ENCODE results near the gene SOS2. TPM values are rescaled to one million over a fixed set of nuclear protein-coding genes. Genes with fewer than 3 reads are reported as not detected.

Gene SOS2
- total and polyA plus RNA-seq, 2 donors (not counting 1 experiment from before 2014, with no cell fraction given), result 9.6 to 51.0 TPM

- no peak overlapping the region for H2AFZ ChIP-seq (ENCODE audit: insufficient read depth, low read depth, low read length, poor library complexity, severe bottlenecking)
- no peaks in the 10 kb centered on the region for H3K4me1 ChIP-seq (ENCODE audit: control insufficient read depth in 2 of 2, insufficient read depth in 2 of 2, low read length in 2 of 2)
- no peak overlapping the region for H3K27ac ChIP-seq (ENCODE audit: low read length in 2 of 2)
- H3K9ac ChIP-seq (ENCODE audit: low read length), result no peak overlapping the region
- H3K36me3 ChIP-seq (replicated peaks in 1 of 2; ENCODE audit: control extremely low read depth in 1 of 2, control insufficient read depth in 1 of 2, extremely low read depth in 1 of 2, insufficient read depth in 2 of 2, low read length in 1 of 2), result no peaks in the 10 kb centered on the region
- H4K20me1 ChIP-seq (ENCODE audit: control insufficient read depth, insufficient read depth, low read length, poor library complexity, severe bottlenecking), result no peaks in the 10 kb centered on the region
- Mint-ChIP-seq H3K4me3 (no peak overlapping the region), H3K9me3 (ENCODE audit: insufficient read depth) (peaks cover 4% of the 10 kb centered on the region), H3K27me3 (no peaks in the 10 kb centered on the region), H3K4me1 (no peaks in the 10 kb centered on the region), H3K27ac (no peak overlapping the region)
- DNase-seq (no peak), ATAC-seq (ENCODE audit: low read depth) (no peak)
- intact Hi-C loops (cut with micrococcal nuclease), result no loop called here
- no peaks in the 10 kb centered on the region for H3K9me3 ChIP-seq (ENCODE audit: control extremely low read depth in 1 of 3, control insufficient read depth in 2 of 3, insufficient read depth in 1 of 3, low read length in 2 of 3)
- H3K79me2 ChIP-seq (ENCODE audit: control insufficient read depth, insufficient read depth, low read length), result no peaks in the 10 kb centered on the region
- WGBS (ENCODE audit: insufficient coverage), result 87% methylated on average over 5 of the region's 7 CpGs
- no peaks in the 10 kb centered on the region for H3K27me3 ChIP-seq (replicated peaks in 1 of 4; ENCODE audit: control extremely low read depth in 1 of 4, control insufficient read depth in 3 of 4, insufficient read depth in 4 of 4, low read length in 3 of 4)
- ChIA-PET CTCF (no interaction called here), POLR2A (no interaction called here)
- H3K4me2 ChIP-seq (replicated peaks; ENCODE audit: low read depth, low read length, poor library complexity, severe bottlenecking), result no peak overlapping the region
- no peak for TF ChIP-seq EZH2 (IDR thresholded peaks at IDR 0.05; ENCODE audit: borderline replicate concordance, insufficient read depth, low read depth, low read length, poor library complexity, severe bottlenecking)
- TF ChIP-seq CTCF (IDR thresholded peaks at IDR 0.05), result no peak
- H3K4me3 ChIP-seq (ENCODE audit: control extremely low read depth in 1 of 5, extremely low read depth in 1 of 5, insufficient read depth in 1 of 5, low read depth in 2 of 5, low read length in 4 of 5), result no peak overlapping the region
Observed at GRCh38 chr14:50249136-50249775, 17.9 kb upstream of the SOS2 start.

DNA sequence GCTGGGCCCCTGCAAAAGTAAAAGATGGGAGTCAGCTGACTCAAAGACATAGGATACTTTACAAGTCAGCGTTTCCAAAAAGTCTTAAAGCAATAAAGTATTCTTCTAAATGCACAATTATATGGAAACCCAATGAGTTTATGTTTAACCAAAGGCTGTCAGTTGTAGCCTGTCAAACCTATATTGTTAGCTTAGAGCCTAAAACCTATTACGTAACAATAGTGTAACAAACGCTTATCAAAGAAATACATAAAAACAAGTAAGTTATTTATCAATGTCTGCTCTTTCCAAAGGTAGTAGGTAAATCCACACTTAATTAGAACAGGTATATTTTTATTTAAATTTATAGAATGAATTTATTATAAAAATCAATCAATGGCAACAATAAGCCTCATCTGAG lies 15.9 kb upstream of the SOS2 start:
- TF ChIP-seq CTCF (IDR thresholded peaks at IDR 0.05) (no peak), EZH2 (IDR thresholded peaks at IDR 0.05; ENCODE audit: borderline replicate concordance, insufficient read depth, low read depth, low read length, poor library complexity, severe bottlenecking) (no peak)
- H3K4me3 Mint-ChIP-seq, result no peak overlapping the region
- ATAC-seq (ENCODE audit: low read depth) (no peak), DNase-seq (no peak)
- H3K4me1 Mint-ChIP-seq, result no peaks in the 10 kb centered on the region
- intact Hi-C loops (cut with micrococcal nuclease), result no loop called here
- Histone ChIP-seq H3K36me3 (replicated peaks in 1 of 2; ENCODE audit: control extremely low read depth in 1 of 2, control insufficient read depth in 1 of 2, extremely low read depth in 1 of 2, insufficient read depth in 2 of 2, low read length in 1 of 2) (no peaks in the 10 kb centered on the region), H3K9me3 (ENCODE audit: control extremely low read depth in 1 of 3, control insufficient read depth in 2 of 3, insufficient read depth in 1 of 3, low read length in 2 of 3) (no peaks in the 10 kb centered on the region), H4K20me1 (ENCODE audit: control insufficient read depth, insufficient read depth, low read length, poor library complexity, severe bottlenecking) (no peaks in the 10 kb centered on the region), H2AFZ (ENCODE audit: insufficient read depth, low read depth, low read length, poor library complexity, severe bottlenecking) (no peak overlapping the region), H3K27ac (ENCODE audit: low read length in 2 of 2) (no peak overlapping the region), H3K4me1 (ENCODE audit: control insufficient read depth in 2 of 2, insufficient read depth in 2 of 2, low read length in 2 of 2) (no peaks in the 10 kb centered on the region), H3K4me3 (ENCODE audit: control extremely low read depth in 1 of 5, extremely low read depth in 1 of 5, insufficient read depth in 1 of 5, low read depth in 2 of 5, low read length in 4 of 5) (no peak overlapping the region), H3K79me2 (ENCODE audit: control insufficient read depth, insufficient read depth, low read length) (no peaks in the 10 kb centered on the region), H3K27me3 (replicated peaks in 1 of 4; ENCODE audit: control extremely low read depth in 1 of 4, control insufficient read depth in 3 of 4, insufficient read depth in 4 of 4, low read length in 3 of 4) (no peaks in the 10 kb centered on the region), H3K4me2 (replicated peaks; ENCODE audit: low read depth, low read length, poor library complexity, severe bottlenecking) (no peak overlapping the region), H3K9ac (ENCODE audit: low read length) (no peak overlapping the region)
- WGBS (ENCODE audit: insufficient coverage), result no CpG with 5 or more reads among the region's 3 CpGs
- no peak overlapping the region for H3K27ac Mint-ChIP-seq
- ChIA-PET POLR2A (no interaction called here), CTCF (interaction anchor here (1.0 to 1.8 kb wide), 3 partner anchors 9 to 385 kb away, joined by 3 to 4 read pairs (median 4); no protein-coding TSS in a partner anchor)
- no peaks in the 10 kb centered on the region for H3K27me3 Mint-ChIP-seq
- H3K9me3 Mint-ChIP-seq (ENCODE audit: insufficient read depth), result no peaks in the 10 kb centered on the region
